HFFc6 (cell line): ENCODE measurements around the gene CELF5. TPM values are rescaled to one million over a fixed set of nuclear protein-coding genes. Genes with fewer than 3 reads are reported as not detected.

ENCODE experiments used
- DNase-seq: peaks from one replicate; pipeline ENCODE4 v3.0.0-alpha.2; 2018
- H3K27ac Mint-ChIP-seq: 2 replicates; pipeline ENCODE4 v1.8.0; 2020; ENCODE audit warnings: mild to moderate bottlenecking, mixed read lengths
- H3K27me3 Mint-ChIP-seq: 2 replicates; pipeline ENCODE4 v1.8.0; 2021; ENCODE audit warnings: mild to moderate bottlenecking, moderate library complexity, mixed read lengths; ENCODE audit not compliant: insufficient read depth
- H3K36me3 Mint-ChIP-seq: 2 replicates; pipeline ENCODE4 v1.8.0; 2021; ENCODE audit warnings: low read depth, mixed read lengths
- H3K4me1 Mint-ChIP-seq: 2 replicates; pipeline ENCODE4 v1.8.0; 2020; ENCODE audit warnings: low read depth, mixed read lengths
- H3K4me3 Mint-ChIP-seq: 2 replicates; pipeline ENCODE4 v1.8.0; 2020; ENCODE audit warnings: mild to moderate bottlenecking, moderate library complexity, mixed read lengths
- H3K9me3 Mint-ChIP-seq: 2 replicates; pipeline ENCODE4 v1.8.0; 2020; ENCODE audit warnings: mild to moderate bottlenecking, mixed read lengths
- total RNA-seq, 6 experiments: library from RNA; stranded (reverse); fragmentation: NEBNext Ultra II Directional; extraction: Animal tissue kit (Norgen Biotek cat#: 25700); gene quantifications; 2 replicates in 1 of 6; 3 replicates in 5 of 6; pipeline ENCODE4 v1.2.3, GENCODE V29; 2021
- TF ChIP-seq, protein P1 (sequence below): fragments of 200-600 bp; sonication (generic); IDR thresholded peaks from 2 replicates; pipeline ENCODE4 v1.5.0; 2021; ENCODE audit warnings: antibody characterized with exemption, mild to moderate bottlenecking

The CELF5 gene
- total RNA-seq, 6 experiments from 2014 or later: 0.20 to 0.46 (median 0.30) TPM; not detected in 3

DNA sequence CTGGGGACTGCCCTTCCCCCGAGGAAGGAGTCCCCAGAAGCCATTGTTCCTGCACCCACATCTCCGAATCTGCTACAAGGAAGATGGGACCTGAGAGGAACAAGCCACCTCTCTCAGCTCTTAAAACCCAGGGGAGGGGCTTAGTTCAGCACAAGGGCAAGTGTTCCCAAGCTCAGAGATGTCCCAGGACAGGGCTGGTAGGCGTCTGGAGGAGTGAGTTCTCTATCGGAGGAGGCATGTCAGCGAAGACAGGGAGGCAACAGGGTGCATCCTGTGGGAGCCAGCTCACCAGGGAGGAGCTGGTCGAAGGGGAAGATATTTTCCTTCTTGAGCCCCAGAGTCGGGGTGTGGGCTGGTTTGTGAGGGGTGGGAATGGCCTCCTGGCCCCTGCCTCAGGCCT lies 54.8 kb downstream of the CELF5 start:
- Mint-ChIP-seq H3K4me3 (no peak overlapping the region), H3K9me3 (no peaks in the 10 kb centered on the region), H3K27me3 (peaks cover 17% of the 10 kb centered on the region), H3K4me1 (peaks cover 6% of the 10 kb centered on the region; the same call in 1 of the 2 replicates), H3K27ac (no peak overlapping the region), H3K36me3 (no peaks in the 10 kb centered on the region)
- TF ChIP-seq, protein P1, sequence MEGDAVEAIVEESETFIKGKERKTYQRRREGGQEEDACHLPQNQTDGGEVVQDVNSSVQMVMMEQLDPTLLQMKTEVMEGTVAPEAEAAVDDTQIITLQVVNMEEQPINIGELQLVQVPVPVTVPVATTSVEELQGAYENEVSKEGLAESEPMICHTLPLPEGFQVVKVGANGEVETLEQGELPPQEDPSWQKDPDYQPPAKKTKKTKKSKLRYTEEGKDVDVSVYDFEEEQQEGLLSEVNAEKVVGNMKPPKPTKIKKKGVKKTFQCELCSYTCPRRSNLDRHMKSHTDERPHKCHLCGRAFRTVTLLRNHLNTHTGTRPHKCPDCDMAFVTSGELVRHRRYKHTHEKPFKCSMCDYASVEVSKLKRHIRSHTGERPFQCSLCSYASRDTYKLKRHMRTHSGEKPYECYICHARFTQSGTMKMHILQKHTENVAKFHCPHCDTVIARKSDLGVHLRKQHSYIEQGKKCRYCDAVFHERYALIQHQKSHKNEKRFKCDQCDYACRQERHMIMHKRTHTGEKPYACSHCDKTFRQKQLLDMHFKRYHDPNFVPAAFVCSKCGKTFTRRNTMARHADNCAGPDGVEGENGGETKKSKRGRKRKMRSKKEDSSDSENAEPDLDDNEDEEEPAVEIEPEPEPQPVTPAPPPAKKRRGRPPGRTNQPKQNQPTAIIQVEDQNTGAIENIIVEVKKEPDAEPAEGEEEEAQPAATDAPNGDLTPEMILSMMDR: no peak
- no peak for DNase-seq

DNA sequence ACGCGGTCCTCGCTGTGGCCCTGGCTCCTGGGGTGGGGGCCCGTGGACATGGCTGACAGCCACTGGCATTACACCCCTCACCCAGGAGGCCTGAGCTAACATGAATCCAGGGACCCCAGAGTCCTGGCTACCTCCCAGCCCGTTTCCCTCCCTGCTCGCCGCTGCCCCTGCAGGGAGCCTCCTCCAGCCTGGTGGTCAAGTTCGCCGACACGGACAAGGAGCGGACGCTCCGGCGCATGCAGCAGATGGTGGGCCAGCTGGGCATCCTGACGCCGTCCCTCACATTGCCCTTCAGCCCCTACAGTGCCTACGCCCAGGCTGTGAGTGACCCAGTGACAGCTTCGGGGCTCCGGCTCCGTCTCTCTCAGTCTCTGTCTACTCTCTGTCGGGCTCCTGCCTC lies 56.6 kb downstream of the CELF5 start:
- H3K4me1 Mint-ChIP-seq: no peaks in the 10 kb centered on the region
- no peak for DNase-seq
- H3K9me3 Mint-ChIP-seq: no peaks in the 10 kb centered on the region
- no peak overlapping the region for H3K4me3 Mint-ChIP-seq
- no peak overlapping the region for H3K27ac Mint-ChIP-seq
- no peaks in the 10 kb centered on the region for H3K36me3 Mint-ChIP-seq
- peaks cover 17% of the 10 kb centered on the region for H3K27me3 Mint-ChIP-seq
- TF ChIP-seq, protein P1: no peak

DNA sequence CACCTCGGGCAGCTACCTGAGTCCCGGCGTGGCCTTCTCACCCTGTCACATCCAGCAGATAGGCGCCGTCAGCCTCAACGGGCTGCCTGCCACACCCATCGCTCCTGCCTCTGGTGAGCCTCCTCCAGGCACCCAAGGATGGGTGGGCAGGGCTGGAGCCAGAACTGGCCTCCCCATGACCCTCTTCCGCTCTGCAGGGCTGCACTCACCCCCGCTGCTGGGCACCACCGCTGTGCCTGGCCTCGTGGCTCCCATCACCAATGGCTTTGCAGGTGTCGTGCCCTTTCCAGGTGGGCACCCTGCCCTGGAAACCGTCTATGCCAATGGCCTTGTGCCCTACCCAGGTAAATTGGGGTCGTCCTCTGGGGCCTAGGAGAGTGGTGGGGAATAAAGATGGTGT lies 57.7 kb downstream of the CELF5 start:
- TF ChIP-seq, protein P1: no peak
- no peaks in the 10 kb centered on the region for H3K36me3 Mint-ChIP-seq
- no peaks in the 10 kb centered on the region for H3K4me1 Mint-ChIP-seq
- no peaks in the 10 kb centered on the region for H3K9me3 Mint-ChIP-seq
- no peak for DNase-seq
- no peak overlapping the region for H3K4me3 Mint-ChIP-seq
- H3K27ac Mint-ChIP-seq: no peak overlapping the region
- H3K27me3 Mint-ChIP-seq: peaks cover 17% of the 10 kb centered on the region

DNA sequence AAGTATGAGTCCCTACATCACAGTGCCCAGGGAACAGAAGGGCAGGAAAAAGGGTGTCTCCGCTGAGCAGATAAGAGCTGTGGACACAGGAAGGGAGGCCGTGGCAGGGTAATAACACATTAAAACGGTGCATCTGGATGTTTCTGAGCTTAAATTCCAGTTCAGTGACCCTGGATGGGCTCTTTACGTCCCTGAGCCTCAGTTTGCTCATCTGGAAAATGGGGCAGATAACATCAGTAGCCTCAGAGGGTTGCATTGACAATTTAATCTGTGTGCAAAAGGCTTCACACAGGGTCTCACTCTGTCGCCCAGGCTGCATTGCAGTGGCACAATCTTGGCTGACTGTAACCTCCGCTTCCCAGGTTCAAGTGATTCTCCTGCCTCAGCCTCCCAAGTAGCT lies 58.1 kb downstream of the CELF5 start:
- DNase-seq: no peak
- peaks cover 14% of the 10 kb centered on the region for H3K27me3 Mint-ChIP-seq
- no peak overlapping the region for H3K4me3 Mint-ChIP-seq
- H3K27ac Mint-ChIP-seq: no peak overlapping the region
- H3K9me3 Mint-ChIP-seq: no peaks in the 10 kb centered on the region
- TF ChIP-seq, protein P1: no peak
- no peaks in the 10 kb centered on the region for H3K36me3 Mint-ChIP-seq
- H3K4me1 Mint-ChIP-seq: no peaks in the 10 kb centered on the region

DNA sequence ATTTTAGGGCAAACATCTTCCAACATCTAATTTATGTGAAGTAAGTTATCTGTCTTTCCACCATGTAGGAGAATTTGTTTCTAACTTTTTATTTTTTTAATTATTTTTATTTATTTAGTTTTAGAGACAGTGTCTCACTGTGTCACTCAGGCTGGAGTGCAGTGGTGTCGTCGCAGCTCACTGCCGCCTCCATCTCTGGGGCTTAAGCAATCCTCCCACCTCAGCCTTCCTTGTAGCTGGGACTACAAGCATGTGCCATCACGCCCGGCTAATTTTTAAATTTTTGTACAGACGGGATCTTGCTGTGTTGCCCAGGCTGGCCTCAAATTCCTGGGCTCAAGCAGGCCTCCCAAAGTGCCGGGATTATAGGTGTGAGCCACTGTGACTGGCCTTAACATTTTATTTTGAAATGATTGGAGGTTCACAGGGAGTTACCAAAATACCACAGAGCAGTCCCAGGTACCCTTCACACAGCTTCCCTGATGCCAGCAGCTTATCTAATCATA lies 58.8 kb downstream of the CELF5 start:
- TF ChIP-seq, protein P1: no peak
- Mint-ChIP-seq H3K4me3 (no peak overlapping the region), H3K27ac (no peak overlapping the region), H3K9me3 (no peaks in the 10 kb centered on the region), H3K36me3 (no peaks in the 10 kb centered on the region), H3K4me1 (no peaks in the 10 kb centered on the region), H3K27me3 (peaks cover 18% of the 10 kb centered on the region)
- DNase-seq: no peak
